Liver (tissue), 9 donors: Measurements from ENCODE around the gene PRKACG. TPM values are rescaled to one million over a fixed set of nuclear protein-coding genes. Genes with fewer than 3 reads are reported as not detected.

Experiments used
- DNase-seq: peaks from one replicate; pipeline ENCODE4 v3.0.0-alpha.2; 2017; ENCODE audit warnings: low spot score
- H3K27ac ChIP-seq, 2 donors: one replicate each; pipeline ENCODE4 v1.7.0; 2013; ENCODE audit warnings: inconsistent platforms in 2 of 2, low read length in 2 of 2, control low read depth in 1 of 2, low read depth in 1 of 2, mild to moderate bottlenecking in 1 of 2
- H3K27me3 ChIP-seq, 4 donors: one replicate each; pipeline versions ENCODE4 v1.6.1 to v1.7.0; 2013; ENCODE audit warnings: low read length in 3 of 4, inconsistent platforms in 1 of 4, mild to moderate bottlenecking in 1 of 4, moderate library complexity in 1 of 4; ENCODE audit not compliant: control insufficient read depth in 4 of 4, insufficient read depth in 4 of 4
- H3K36me3 ChIP-seq, 4 donors: one replicate each; pipeline versions ENCODE4 v1.6.1 to v1.7.0; 2013; ENCODE audit warnings: low read length in 3 of 4, mild to moderate bottlenecking in 3 of 4, low read depth in 1 of 4, moderate library complexity in 1 of 4; ENCODE audit not compliant: control insufficient read depth in 4 of 4, insufficient read depth in 3 of 4
- H3K4me1 ChIP-seq, 4 donors: one replicate each; pipeline versions ENCODE4 v1.6.1 to v1.7.0; 2013; ENCODE audit warnings: low read length in 3 of 4, mild to moderate bottlenecking in 3 of 4, moderate library complexity in 1 of 4; ENCODE audit not compliant: control insufficient read depth in 4 of 4, insufficient read depth in 4 of 4
- H3K4me3 ChIP-seq, 3 donors: one replicate each; pipeline versions ENCODE4 v1.6.1 to v1.7.0; 2013; ENCODE audit warnings: low read length in 3 of 3, control low read depth in 1 of 3, low read depth in 1 of 3, mild to moderate bottlenecking in 1 of 3
- H3K9ac ChIP-seq, 2 donors: one replicate each; pipeline ENCODE4 v1.7.0; 2013; ENCODE audit warnings: low read length in 2 of 2, mild to moderate bottlenecking in 2 of 2, moderate library complexity in 2 of 2, control low read depth in 1 of 2, low read depth in 1 of 2
- H3K9me3 ChIP-seq, 4 donors: one replicate each; pipeline versions ENCODE4 v1.6.1 to v1.7.0; 2013; ENCODE audit warnings: low read length in 3 of 4; ENCODE audit not compliant: control insufficient read depth in 4 of 4
- EGR1 ChIP-seq, 2 donors: IDR thresholded peaks; 2 replicates each; pipeline ENCODE4 v1.6.1; 2016 to 2018; ENCODE audit warnings: antibody characterized with exemption in 2 of 2, low read depth in 2 of 2
- FOXA1 ChIP-seq: IDR thresholded peaks from 2 replicates; pipeline ENCODE4 v1.6.1; 2016; ENCODE audit warnings: antibody characterized with exemption
- FOXA2 ChIP-seq: IDR thresholded peaks from 2 replicates; pipeline ENCODE4 v1.6.1; 2016; ENCODE audit warnings: antibody characterized with exemption
- GABPA ChIP-seq, 2 donors: IDR thresholded peaks in 1 of 2; conservative IDR thresholded peaks in 1 of 2; 2 replicates each; pipeline ENCODE4 v1.6.1; 2016; ENCODE audit warnings: antibody characterized with exemption in 2 of 2, mild to moderate bottlenecking in 1 of 2, moderate library complexity in 1 of 2
- HNF4A ChIP-seq, 2 donors: conservative IDR thresholded peaks; 2 replicates each; pipeline ENCODE4 v1.6.1; 2016; ENCODE audit warnings: antibody characterized with exemption in 2 of 2, mild to moderate bottlenecking in 2 of 2
- HNF4G ChIP-seq: IDR thresholded peaks from 2 replicates; pipeline ENCODE4 v1.6.1; 2016; ENCODE audit warnings: antibody characterized with exemption
- JUND ChIP-seq, 2 donors: IDR thresholded peaks; 2 replicates each; pipeline ENCODE4 v1.6.1; 2016; ENCODE audit warnings: antibody characterized with exemption in 2 of 2
- NR2F2 ChIP-seq: IDR thresholded peaks from 2 replicates; pipeline ENCODE4 v1.6.1; 2016; ENCODE audit warnings: antibody characterized with exemption
- RAD21 ChIP-seq, 2 donors: IDR thresholded peaks; 2 replicates each; pipeline ENCODE4 v1.6.1; 2016; ENCODE audit warnings: antibody characterized with exemption in 2 of 2, mild to moderate bottlenecking in 2 of 2
- RXRA ChIP-seq, 2 donors: IDR thresholded peaks; 2 replicates each; pipeline ENCODE4 v1.6.1; 2017 to 2018; ENCODE audit warnings: antibody characterized with exemption in 2 of 2, mild to moderate bottlenecking in 1 of 2
- SP1 ChIP-seq: IDR thresholded peaks from 2 replicates; pipeline ENCODE4 v1.6.1; 2018; ENCODE audit warnings: antibody characterized with exemption, mild to moderate bottlenecking
- TAF1 ChIP-seq: conservative IDR thresholded peaks from 2 replicates; pipeline ENCODE4 v1.6.1; 2016; ENCODE audit warnings: antibody characterized with exemption, mild to moderate bottlenecking
- YY1 ChIP-seq: IDR thresholded peaks from 2 replicates; pipeline ENCODE4 v1.6.1; 2016; ENCODE audit warnings: antibody characterized with exemption, mild to moderate bottlenecking
- WGBS: extraction: QIAGEN DNeasy Blood & Tissue Kit; methylation state at CpG from one replicate; pipeline ENCODE4 v1.1.7; 2013; 5-methylcytosine and 5-hydroxymethylcytosine counted together
- polyA plus RNA-seq, 2 donors: library from polyadenylated mRNA; stranded (reverse) in 1 of 2; unstranded in 1 of 2; fragments of 200-250 nt in 1 of 2; fragments of >200 nt in 1 of 2; fragmentation: Nextera tagmentation in 1 of 2; extraction: Ambion mirVana in 1 of 2; gene quantifications; one replicate each; pipeline versions ENCODE4 v1.2.1 to v1.2.3, GENCODE V29; 2013 to 2015
- total RNA-seq, 2 donors: library from RNA; depleted of rRNA; stranded (reverse); fragments of >200 nt; gene quantifications; one replicate each; pipeline ENCODE4 v1.2.3, GENCODE V29; 2014
- TF ChIP-seq, protein P1 (sequence below): IDR thresholded peaks from 2 replicates; pipeline ENCODE4 v1.6.1; 2016; ENCODE audit warnings: antibody characterized with exemption
- TF ChIP-seq, protein P2 (sequence below): IDR thresholded peaks from 2 replicates; pipeline ENCODE4 v1.6.1; 2016; ENCODE audit warnings: antibody characterized with exemption
- TF ChIP-seq, protein P3 (sequence below): IDR thresholded peaks from 2 replicates; pipeline ENCODE4 v1.6.1; 2016; ENCODE audit warnings: antibody characterized with exemption, mild to moderate bottlenecking
- TF ChIP-seq, protein P4 (sequence below): IDR thresholded peaks from 2 replicates; pipeline ENCODE4 v1.6.1; 2016; ENCODE audit warnings: antibody characterized with exemption
- TF ChIP-seq, protein P5 (sequence below): fragments of 150-350 bp; IDR thresholded peaks from 2 replicates; pipeline ENCODE4 v1.5.1; 2017; ENCODE audit warnings: improper control_type of control experiment, low read depth, low read length; ENCODE audit not compliant: missing input control
- donor health status: healthy.
- donor health status: healthy.
- donor health status: healthy.
- donor health status: healthy.
- donor health status: healthy.

PRKACG gene
- total RNA-seq: not detected
- not detected for polyA plus RNA-seq

DNA sequence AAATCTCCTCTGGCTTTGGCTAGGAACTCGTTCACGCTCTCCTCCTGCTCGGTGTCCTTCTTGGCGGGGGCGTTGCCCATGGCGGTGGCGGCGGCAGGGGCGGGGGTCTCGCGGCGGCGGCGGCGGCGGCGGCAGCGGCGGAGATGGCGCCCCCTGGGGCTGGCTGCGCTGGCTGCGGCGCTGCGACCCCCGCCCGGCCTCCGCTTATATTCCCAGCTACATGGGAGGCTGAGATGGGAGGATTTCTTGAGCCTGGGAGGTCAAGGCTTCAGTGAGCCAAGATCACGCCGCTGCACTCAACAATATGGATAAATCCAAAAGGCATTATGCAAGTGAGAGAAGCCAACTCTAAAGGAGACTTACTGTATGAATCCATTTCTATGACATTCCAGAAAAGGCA is at the start of gene PRKACG:
PRKACG (minus strand) TSS at position 101 of the 400 bp plus-strand sequence; CDS start at position 80, 21 bp downstream.
- H3K4me1 ChIP-seq: peaks cover 0 to 3% (median 0%) of the 10 kb centered on the region in 4 donors
- H3K36me3 ChIP-seq: no peaks in the 10 kb centered on the region
- H3K9ac ChIP-seq: no peak within 1 kb of the TSS
- no peaks in the 10 kb centered on the region for H3K9me3 ChIP-seq
- no peak within 1 kb of the TSS for H3K27ac ChIP-seq
- TF ChIP-seq RAD21 (IDR thresholded peaks at IDR 0.05) (no peak), RXRA (IDR thresholded peaks at IDR 0.05) (no peak), JUND (IDR thresholded peaks at IDR 0.05) (no peak), EGR1 (IDR thresholded peaks at IDR 0.05; ENCODE audit: low read depth in 2 of 2) (no peak), SP1 (no peak), NR2F2 (no peak), TAF1 (no peak), HNF4G (no peak), HNF4A (conservative IDR thresholded peaks at IDR 0.05) (no peak), FOXA2 (no peak), YY1 (no peak), GABPA (IDR thresholded peaks at IDR 0.05 in 1 of 2, conservative IDR thresholded peaks at IDR 0.05 in 1 of 2) (no peak), FOXA1 (no peak)
- TF ChIP-seq, protein P1, sequence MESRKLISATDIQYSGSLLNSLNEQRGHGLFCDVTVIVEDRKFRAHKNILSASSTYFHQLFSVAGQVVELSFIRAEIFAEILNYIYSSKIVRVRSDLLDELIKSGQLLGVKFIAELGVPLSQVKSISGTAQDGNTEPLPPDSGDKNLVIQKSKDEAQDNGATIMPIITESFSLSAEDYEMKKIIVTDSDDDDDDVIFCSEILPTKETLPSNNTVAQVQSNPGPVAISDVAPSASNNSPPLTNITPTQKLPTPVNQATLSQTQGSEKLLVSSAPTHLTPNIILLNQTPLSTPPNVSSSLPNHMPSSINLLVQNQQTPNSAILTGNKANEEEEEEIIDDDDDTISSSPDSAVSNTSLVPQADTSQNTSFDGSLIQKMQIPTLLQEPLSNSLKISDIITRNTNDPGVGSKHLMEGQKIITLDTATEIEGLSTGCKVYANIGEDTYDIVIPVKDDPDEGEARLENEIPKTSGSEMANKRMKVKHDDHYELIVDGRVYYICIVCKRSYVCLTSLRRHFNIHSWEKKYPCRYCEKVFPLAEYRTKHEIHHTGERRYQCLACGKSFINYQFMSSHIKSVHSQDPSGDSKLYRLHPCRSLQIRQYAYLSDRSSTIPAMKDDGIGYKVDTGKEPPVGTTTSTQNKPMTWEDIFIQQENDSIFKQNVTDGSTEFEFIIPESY: no peak
- TF ChIP-seq, protein P2, sequence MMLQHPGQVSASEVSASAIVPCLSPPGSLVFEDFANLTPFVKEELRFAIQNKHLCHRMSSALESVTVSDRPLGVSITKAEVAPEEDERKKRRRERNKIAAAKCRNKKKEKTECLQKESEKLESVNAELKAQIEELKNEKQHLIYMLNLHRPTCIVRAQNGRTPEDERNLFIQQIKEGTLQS: no peak
- TF ChIP-seq, protein P3, sequence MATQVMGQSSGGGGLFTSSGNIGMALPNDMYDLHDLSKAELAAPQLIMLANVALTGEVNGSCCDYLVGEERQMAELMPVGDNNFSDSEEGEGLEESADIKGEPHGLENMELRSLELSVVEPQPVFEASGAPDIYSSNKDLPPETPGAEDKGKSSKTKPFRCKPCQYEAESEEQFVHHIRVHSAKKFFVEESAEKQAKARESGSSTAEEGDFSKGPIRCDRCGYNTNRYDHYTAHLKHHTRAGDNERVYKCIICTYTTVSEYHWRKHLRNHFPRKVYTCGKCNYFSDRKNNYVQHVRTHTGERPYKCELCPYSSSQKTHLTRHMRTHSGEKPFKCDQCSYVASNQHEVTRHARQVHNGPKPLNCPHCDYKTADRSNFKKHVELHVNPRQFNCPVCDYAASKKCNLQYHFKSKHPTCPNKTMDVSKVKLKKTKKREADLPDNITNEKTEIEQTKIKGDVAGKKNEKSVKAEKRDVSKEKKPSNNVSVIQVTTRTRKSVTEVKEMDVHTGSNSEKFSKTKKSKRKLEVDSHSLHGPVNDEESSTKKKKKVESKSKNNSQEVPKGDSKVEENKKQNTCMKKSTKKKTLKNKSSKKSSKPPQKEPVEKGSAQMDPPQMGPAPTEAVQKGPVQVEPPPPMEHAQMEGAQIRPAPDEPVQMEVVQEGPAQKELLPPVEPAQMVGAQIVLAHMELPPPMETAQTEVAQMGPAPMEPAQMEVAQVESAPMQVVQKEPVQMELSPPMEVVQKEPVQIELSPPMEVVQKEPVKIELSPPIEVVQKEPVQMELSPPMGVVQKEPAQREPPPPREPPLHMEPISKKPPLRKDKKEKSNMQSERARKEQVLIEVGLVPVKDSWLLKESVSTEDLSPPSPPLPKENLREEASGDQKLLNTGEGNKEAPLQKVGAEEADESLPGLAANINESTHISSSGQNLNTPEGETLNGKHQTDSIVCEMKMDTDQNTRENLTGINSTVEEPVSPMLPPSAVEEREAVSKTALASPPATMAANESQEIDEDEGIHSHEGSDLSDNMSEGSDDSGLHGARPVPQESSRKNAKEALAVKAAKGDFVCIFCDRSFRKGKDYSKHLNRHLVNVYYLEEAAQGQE: no peak
- TF ChIP-seq, protein P4, sequence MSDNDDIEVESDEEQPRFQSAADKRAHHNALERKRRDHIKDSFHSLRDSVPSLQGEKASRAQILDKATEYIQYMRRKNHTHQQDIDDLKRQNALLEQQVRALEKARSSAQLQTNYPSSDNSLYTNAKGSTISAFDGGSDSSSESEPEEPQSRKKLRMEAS: no peak
- TF ChIP-seq, protein P5, sequence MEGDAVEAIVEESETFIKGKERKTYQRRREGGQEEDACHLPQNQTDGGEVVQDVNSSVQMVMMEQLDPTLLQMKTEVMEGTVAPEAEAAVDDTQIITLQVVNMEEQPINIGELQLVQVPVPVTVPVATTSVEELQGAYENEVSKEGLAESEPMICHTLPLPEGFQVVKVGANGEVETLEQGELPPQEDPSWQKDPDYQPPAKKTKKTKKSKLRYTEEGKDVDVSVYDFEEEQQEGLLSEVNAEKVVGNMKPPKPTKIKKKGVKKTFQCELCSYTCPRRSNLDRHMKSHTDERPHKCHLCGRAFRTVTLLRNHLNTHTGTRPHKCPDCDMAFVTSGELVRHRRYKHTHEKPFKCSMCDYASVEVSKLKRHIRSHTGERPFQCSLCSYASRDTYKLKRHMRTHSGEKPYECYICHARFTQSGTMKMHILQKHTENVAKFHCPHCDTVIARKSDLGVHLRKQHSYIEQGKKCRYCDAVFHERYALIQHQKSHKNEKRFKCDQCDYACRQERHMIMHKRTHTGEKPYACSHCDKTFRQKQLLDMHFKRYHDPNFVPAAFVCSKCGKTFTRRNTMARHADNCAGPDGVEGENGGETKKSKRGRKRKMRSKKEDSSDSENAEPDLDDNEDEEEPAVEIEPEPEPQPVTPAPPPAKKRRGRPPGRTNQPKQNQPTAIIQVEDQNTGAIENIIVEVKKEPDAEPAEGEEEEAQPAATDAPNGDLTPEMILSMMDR: no peak
- H3K27me3 ChIP-seq: no peaks in the 10 kb centered on the region
- H3K4me3 ChIP-seq: no peak within 1 kb of the TSS
- 93% methylated on average over 29 of the region's 29 CpGs for WGBS
- DNase-seq: no peak
